H1 (cell line): ENCODE data around the gene TDO2. TPM values are rescaled to one million over a fixed set of nuclear protein-coding genes. Genes with fewer than 3 reads are reported as not detected.

Experiments
- CTCF ChIA-PET: fragments of 300-600 bp; sonication (Branson Sonifier 250); formaldehyde crosslinking; loops from one replicate; lab custom pipeline; 2021; ENCODE audit not compliant: partially characterized antibody; lab: Charles Lee
- POLR2A ChIA-PET: fragments of 300-600 bp; sonication (Branson Sonifier 250); formaldehyde crosslinking; loops from one replicate; lab custom pipeline; 2021; ENCODE audit warnings: inconsistent platforms; ENCODE audit not compliant: partially characterized antibody; lab: Charles Lee
- DNase-seq, 2 experiments: peaks; one replicate each; pipeline versions ENCODE4 v3.0.0 to v3.0.0-alpha.2; 2010 to 2022; ENCODE audit warnings: low spot score in 2 of 2, low read depth in 1 of 2, mixed read lengths in 1 of 2
- FAIRE-seq: peaks from 2 replicates; lab custom pipeline; 2011; peaks lifted over from hg19 to GRCh38; lab: Jason Lieb, UNC
- H2AFZ ChIP-seq: 2 replicates; pipeline ENCODE4 v1.8.1; 2012; ENCODE audit warnings: low read length, inconsistent platforms
- H2AK5ac ChIP-seq: 2 replicates; pipeline ENCODE4 v1.6.1; 2013; ENCODE audit warnings: low read depth, low read length
- H2BK120ac ChIP-seq: replicated peaks from 2 replicates; pipeline ENCODE3; 2013; ENCODE audit warnings: low read depth, low read length, inconsistent platforms
- H2BK12ac ChIP-seq: 2 replicates; pipeline ENCODE4 v1.6.1; 2013; ENCODE audit warnings: low read depth, low read length
- H2BK15ac ChIP-seq: 2 replicates; pipeline ENCODE4 v1.6.1; 2013; ENCODE audit warnings: low read length
- H2BK20ac ChIP-seq: 2 replicates; pipeline ENCODE4 v1.6.1; 2013; ENCODE audit warnings: low read length
- H2BK5ac ChIP-seq: 2 replicates; pipeline ENCODE4 v1.6.1; 2013; ENCODE audit warnings: low read depth, low read length
- H3K14ac ChIP-seq: 2 replicates; pipeline ENCODE4 v1.6.1; 2013; ENCODE audit warnings: inconsistent platforms; ENCODE audit not compliant: insufficient read length
- H3K18ac ChIP-seq: 2 replicates; pipeline ENCODE4 v1.6.1; 2013; ENCODE audit warnings: low read length; ENCODE audit errors: extremely low read depth
- H3K23ac ChIP-seq: 2 replicates; pipeline ENCODE4 v1.6.1; 2013; ENCODE audit warnings: inconsistent platforms; ENCODE audit not compliant: insufficient read length
- H3K23me2 ChIP-seq: 2 replicates; pipeline ENCODE4 v1.6.1; 2013; ENCODE audit warnings: low read depth, low read length
- H3K27ac ChIP-seq: 2 replicates; pipeline ENCODE4 v1.6.1; 2011; ENCODE audit warnings: low read depth, low read length, inconsistent platforms
- H3K27me3 ChIP-seq, 4 experiments: replicated peaks in 1 of 4; 1 replicate in 1 of 4; 2 replicates in 3 of 4; pipeline versions ENCODE4 v1.6.1 to v1.8.1; 2011 to 2013; ENCODE audit warnings: low read length in 3 of 4, mild to moderate bottlenecking in 3 of 4, inconsistent platforms in 2 of 4, mixed read lengths in 2 of 4, moderate library complexity in 1 of 4; ENCODE audit not compliant: control insufficient read depth in 3 of 4, insufficient read depth in 3 of 4; ENCODE audit errors: extremely low read depth in 1 of 4
- H3K36me3 ChIP-seq, 4 experiments: 2 replicates each; pipeline versions ENCODE4 v1.6.1 to v1.8.1; 2011 to 2013; ENCODE audit warnings: mild to moderate bottlenecking in 4 of 4, low read length in 3 of 4, moderate library complexity in 2 of 4, control low read depth in 1 of 4, inconsistent platforms in 1 of 4; ENCODE audit not compliant: insufficient read depth in 4 of 4, control insufficient read depth in 2 of 4
- H3K4ac ChIP-seq: replicated peaks from 2 replicates; pipeline ENCODE3; 2013; ENCODE audit warnings: low read length, low read depth, mixed read lengths, inconsistent platforms; ENCODE audit not compliant: insufficient read length
- H3K4me1 ChIP-seq, 4 experiments: replicated peaks in 1 of 4; 1 replicate in 1 of 4; 2 replicates in 3 of 4; pipeline versions ENCODE4 v1.6.1 to v1.8.1; 2011 to 2013; ENCODE audit warnings: low read length in 3 of 4, inconsistent platforms in 2 of 4, mixed read lengths in 1 of 4; ENCODE audit not compliant: insufficient read depth in 4 of 4, control insufficient read depth in 3 of 4
- H3K4me2 ChIP-seq, 2 experiments: 2 replicates each; pipeline versions ENCODE4 v1.6.1 to v1.8.1; 2011 to 2013; ENCODE audit warnings: low read depth in 2 of 2, low read length in 2 of 2, control low read depth in 1 of 2, inconsistent platforms in 1 of 2, mild to moderate bottlenecking in 1 of 2; ENCODE audit not compliant: insufficient read depth in 1 of 2
- H3K4me3 ChIP-seq, 4 experiments: fragments of 200-600, 300-600 bp in 1 of 4; sonication (generic), shearing (Covaris generic), sonication (Bioruptor Twin) in 1 of 4; 2 replicates each; pipeline versions ENCODE4 v1.5.1 to v1.8.1; 2011 to 2016; ENCODE audit warnings: low read length in 4 of 4, low read depth in 3 of 4, control low read depth in 2 of 4, inconsistent platforms in 2 of 4, mild to moderate bottlenecking in 2 of 4, mixed read lengths in 1 of 4, moderate library complexity in 1 of 4; ENCODE audit not compliant: insufficient read depth in 2 of 4; ENCODE audit errors: extremely low read depth in 1 of 4
- H3K56ac ChIP-seq: replicated peaks from 2 replicates; pipeline ENCODE3; 2013; ENCODE audit warnings: low read depth, mild to moderate bottlenecking, mixed read lengths, low read length, inconsistent platforms; ENCODE audit not compliant: insufficient read length
- H3K79me1 ChIP-seq: 2 replicates; pipeline ENCODE4 v1.6.1; 2013; ENCODE audit warnings: low read depth, low read length, control low read depth
- H3K79me2 ChIP-seq, 2 experiments: 2 replicates each; pipeline versions ENCODE4 v1.6.1 to v1.8.1; 2012 to 2013; ENCODE audit warnings: low read length in 2 of 2, mild to moderate bottlenecking in 2 of 2, inconsistent platforms in 1 of 2; ENCODE audit not compliant: insufficient read depth in 2 of 2, control insufficient read depth in 1 of 2
- H3K9ac ChIP-seq, 4 experiments: replicated peaks in 1 of 4; 1 replicate in 1 of 4; 2 replicates in 3 of 4; pipeline versions ENCODE4 v1.6.1 to v1.8.1; 2011 to 2013; ENCODE audit warnings: low read depth in 3 of 4, low read length in 3 of 4, control low read depth in 2 of 4, mild to moderate bottlenecking in 2 of 4, moderate library complexity in 2 of 4, inconsistent platforms in 1 of 4; ENCODE audit errors: extremely low read depth in 1 of 4
- H3K9me3 ChIP-seq, 2 experiments: 2 replicates each; pipeline versions ENCODE4 v1.6.1 to v1.8.1; 2012 to 2013; ENCODE audit warnings: mild to moderate bottlenecking in 2 of 2, moderate library complexity in 2 of 2, control low read depth in 1 of 2, inconsistent platforms in 1 of 2, low read depth in 1 of 2, low read length in 1 of 2, mixed read lengths in 1 of 2; ENCODE audit not compliant: insufficient read depth in 2 of 2
- H4K20me1 ChIP-seq, 2 experiments: replicated peaks in 1 of 2; 2 replicates each; pipeline versions ENCODE3 to v1.8.1; 2011 to 2013; ENCODE audit warnings: inconsistent platforms in 2 of 2, low read length in 2 of 2, mild to moderate bottlenecking in 1 of 2; ENCODE audit not compliant: insufficient read depth in 2 of 2, control insufficient read depth in 1 of 2
- H4K5ac ChIP-seq: 2 replicates; pipeline ENCODE4 v1.6.1; 2013; ENCODE audit warnings: low read length, low read depth, mixed read lengths, inconsistent platforms; ENCODE audit not compliant: insufficient read length
- H4K8ac ChIP-seq: 2 replicates; pipeline ENCODE4 v1.8.0; 2013; ENCODE audit warnings: mild to moderate bottlenecking, moderate library complexity, low read length, inconsistent platforms; ENCODE audit not compliant: insufficient read depth; ENCODE audit errors: extremely low read depth
- H4K91ac ChIP-seq: replicated peaks from 2 replicates; pipeline ENCODE3; 2013; ENCODE audit warnings: low read length, mixed read lengths, inconsistent platforms; ENCODE audit not compliant: insufficient read length
- BCL11A ChIP-seq, 2 experiments: IDR thresholded peaks; one replicate each; pipeline ENCODE4 v1.6.1; 2011; ENCODE audit warnings: low read depth in 2 of 2, low read length in 2 of 2, mild to moderate bottlenecking in 2 of 2
- CEBPB ChIP-seq: IDR thresholded peaks from 2 replicates; pipeline ENCODE4 v1.6.1; 2012; ENCODE audit warnings: low read depth, low read length
- CTCF ChIP-seq, 3 experiments: IDR thresholded peaks; 1 replicate in 2 of 3; 2 replicates in 1 of 3; pipeline versions ENCODE4 v1.5.1 to v1.6.1; 2011; ENCODE audit warnings: low read length in 3 of 3, mild to moderate bottlenecking in 3 of 3, inconsistent platforms in 2 of 3, low read depth in 1 of 3, moderate library complexity in 1 of 3; ENCODE audit not compliant: insufficient read depth in 1 of 3; ENCODE audit errors: control extremely low read depth in 1 of 3
- KDM1A ChIP-seq: fragments of 200-600, 300-600 bp; sonication (generic); IDR thresholded peaks from 2 replicates; pipeline ENCODE4 v1.7.1; 2016; ENCODE audit warnings: mild to moderate bottlenecking, low read length, borderline replicate concordance
- KDM4A ChIP-seq: IDR thresholded peaks from one replicate; pipeline ENCODE4 v1.7.1; 2012; ENCODE audit warnings: low read depth, mild to moderate bottlenecking, moderate library complexity, low read length, inconsistent platforms; ENCODE audit not compliant: severe bottlenecking
- MAX ChIP-seq: IDR thresholded peaks from 2 replicates; pipeline ENCODE4 v1.6.1; 2012; ENCODE audit warnings: inconsistent platforms
- NANOG ChIP-seq: IDR thresholded peaks from 2 replicates; pipeline ENCODE4 v1.6.1; 2011; ENCODE audit warnings: low read length, low read depth, mild to moderate bottlenecking, inconsistent platforms; ENCODE audit not compliant: insufficient read depth, poor library complexity, severe bottlenecking
- RFX5 ChIP-seq: IDR thresholded peaks from 2 replicates; pipeline ENCODE4 v1.6.1; 2011; ENCODE audit warnings: low read depth, low read length, improper control_type of control experiment, borderline replicate concordance
- SAP30 ChIP-seq: fragments of 300-600 bp; sonication (generic); IDR thresholded peaks from 2 replicates; pipeline ENCODE4 v1.7.1; 2012; ENCODE audit warnings: low read length, moderate library complexity, mild to moderate bottlenecking, inconsistent platforms; ENCODE audit not compliant: insufficient read depth, insufficient replicate concordance
- SP2 ChIP-seq: IDR thresholded peaks from 2 replicates; pipeline ENCODE4 v1.6.1; 2012; ENCODE audit warnings: mild to moderate bottlenecking, low read length, inconsistent platforms
- YY1 ChIP-seq: IDR thresholded peaks from 2 replicates; pipeline ENCODE4 v1.6.1; 2011; ENCODE audit warnings: low read depth, mild to moderate bottlenecking, low read length
- WGBS, 2 experiments: shearing (Covaris generic) in 1 of 2; methylation state at CpG; one replicate each; pipeline versions ENCODE4 v1.1.6 to v1.1.7; 2013 to 2015; ENCODE audit warnings: low lambda C conversion rate in 2 of 2, mixed read lengths in 2 of 2, inconsistent platforms in 1 of 2, low coverage in 1 of 2, missing lambda C conversion rate in 1 of 2; ENCODE audit not compliant: insufficient replicate concordance in 2 of 2, insufficient coverage in 1 of 2, insufficient read length in 1 of 2; ENCODE audit errors: extremely low coverage in 1 of 2, missing lambda C conversion rate in 1 of 2; 5-methylcytosine and 5-hydroxymethylcytosine counted together
- polyA plus RNA-seq, 7 experiments: library from polyadenylated mRNA; depleted of rRNA in 3 of 7; stranded (reverse) in 5 of 7; unstranded in 2 of 7; fragments of >200 nt in 5 of 7; fragments of 200-250 nt in 2 of 7; gene quantifications; 1 replicate in 5 of 7; 2 replicates in 1 of 7; 4 replicates in 1 of 7; pipeline versions ENCODE4 v1.2.1 to v1.2.3, GENCODE V29; 2011 to 2013; ENCODE audit warnings: missing spikeins in 2 of 7, mixed read lengths in 2 of 7
- total RNA-seq: library from RNA; stranded (reverse); fragmentation: NEBNext Ultra II Directional; extraction: Animal tissue kit (Norgen Biotek cat#: 25700); gene quantifications from 2 replicates; pipeline ENCODE4 v1.2.1, GENCODE V29; 2021

TDO2 gene
- total and polyA plus RNA-seq, 2 of the 8 experiments (the other 6 are each of a cell fraction or from before 2014, with no cell fraction given): 0.03 TPM; not detected in 1

- Histone ChIP-seq H3K14ac (no peak overlapping the region), H2BK12ac (no peak overlapping the region), H3K4me2 (no peak overlapping the region), H4K5ac (no peak overlapping the region), H3K4me3 (no peak overlapping the region), H2BK15ac (no peak overlapping the region), H3K9me3 (no peaks in the 10 kb centered on the region), H3K79me1 (no peaks in the 10 kb centered on the region), H2AK5ac (no peak overlapping the region), H4K91ac (no peak overlapping the region), H3K23me2 (no peaks in the 10 kb centered on the region), H3K23ac (no peak overlapping the region), H3K36me3 (no peaks in the 10 kb centered on the region), H3K79me2 (no peaks in the 10 kb centered on the region), H3K18ac (no peak overlapping the region), H2BK5ac (no peak overlapping the region), H2BK120ac (no peak overlapping the region), H3K27me3 (no peaks in the 10 kb centered on the region), H3K27ac (no peak overlapping the region), H4K20me1 (no peaks in the 10 kb centered on the region), H2BK20ac (no peak overlapping the region), H3K4me1 (no peaks in the 10 kb centered on the region), H3K56ac (no peak overlapping the region), H4K8ac (no peak overlapping the region), H3K4ac (no peak overlapping the region), H3K9ac (no peak overlapping the region), H2AFZ (no peak overlapping the region)
- 98% methylated on average over 3 of the region's 3 CpGs; no CpG with 5 or more reads in 1 of the 2 experiments for WGBS, 2 experiments
- FAIRE-seq (no peak), DNase-seq (no peak)
- ChIA-PET POLR2A (no interaction called here), CTCF (no interaction called here)
- TF ChIP-seq MAX: no peak
- no peak for TF ChIP-seq NANOG
- no peak for TF ChIP-seq KDM4A
- TF ChIP-seq SP2: no peak
- no peak for TF ChIP-seq CTCF (IDR thresholded peaks at IDR 0.05; ENCODE audit: control extremely low read depth in 1 of 3, insufficient read depth in 1 of 3, low read depth in 1 of 3, low read length in 3 of 3)
- TF ChIP-seq YY1: no peak
- TF ChIP-seq BCL11A (IDR thresholded peaks at IDR 0.05; ENCODE audit: low read depth in 2 of 2, low read length in 2 of 2): no peak
- TF ChIP-seq SAP30: no peak
- no peak for TF ChIP-seq KDM1A
- no peak for TF ChIP-seq RFX5
- TF ChIP-seq CEBPB: no peak
Observed at GRCh38 chr4:155909615-155910226, 6.2 kb downstream of the TDO2 start.
